Activated CD8-positive, alpha-beta memory T cell treated with anti-CD3 and anti-CD28 coated beads, Interleukin-2, amount 50 U/mL, for 24 hours (primary cell): ENCODE data around the gene LAX1.
A peak's percentile ranks its signal among the peaks of the same experiment; 100 is the strongest.
"Not testable (repeated sequence)": the region's sequence is repeated elsewhere in the genome, so short reads cannot be mapped to it uniquely, and the experiment has no call there.

Source experiments
- DNase-seq: peaks from one replicate; pipeline ENCODE4 v3.0.0-alpha.2; 2020; ENCODE audit errors: extremely low read depth

The LAX1 gene

DNA sequence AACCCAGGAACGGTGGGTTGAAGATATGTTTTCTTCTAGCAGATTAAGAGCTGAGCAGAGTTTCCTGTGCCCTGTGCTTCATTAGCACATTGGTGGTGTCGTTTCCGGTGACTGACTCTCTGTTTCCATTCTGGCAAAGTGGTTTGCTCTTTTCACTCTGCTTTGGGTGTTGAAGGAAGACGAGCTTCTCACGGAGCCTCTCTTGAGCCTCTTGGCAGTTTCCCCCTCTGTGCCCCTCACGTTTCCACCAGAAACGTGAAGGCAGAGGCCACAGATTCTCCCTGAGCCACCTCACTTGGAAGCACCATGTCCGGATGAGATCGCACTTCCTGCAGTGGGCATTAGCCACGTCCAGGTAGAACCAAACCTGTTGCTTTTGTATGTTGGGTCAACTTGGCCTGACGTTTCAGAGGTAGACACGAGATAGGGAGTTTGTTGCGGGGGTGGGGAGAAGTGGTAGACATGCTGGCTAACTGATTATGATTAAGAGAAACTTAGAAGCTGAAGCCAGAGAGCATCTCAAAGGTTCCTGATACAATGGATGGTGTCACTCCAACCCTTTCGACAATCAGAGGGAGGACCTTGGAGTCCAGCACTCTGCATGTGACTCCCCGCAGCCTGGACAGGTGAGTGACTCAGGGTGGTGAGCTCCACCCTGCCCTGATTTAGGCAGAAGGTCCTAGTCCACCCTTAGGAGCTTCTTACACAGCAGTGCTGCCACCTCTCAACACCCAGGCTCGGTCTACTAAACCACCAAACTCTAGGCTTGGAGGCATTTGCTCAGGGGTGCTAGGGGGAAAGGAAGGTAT lies at the start of gene LAX1:
LAX1 (plus strand) TSS at position 155 of the 809 bp plus-strand sequence; CDS start at position 538, 383 bp downstream.
- peak; percentile 70 for DNase-seq

DNA sequence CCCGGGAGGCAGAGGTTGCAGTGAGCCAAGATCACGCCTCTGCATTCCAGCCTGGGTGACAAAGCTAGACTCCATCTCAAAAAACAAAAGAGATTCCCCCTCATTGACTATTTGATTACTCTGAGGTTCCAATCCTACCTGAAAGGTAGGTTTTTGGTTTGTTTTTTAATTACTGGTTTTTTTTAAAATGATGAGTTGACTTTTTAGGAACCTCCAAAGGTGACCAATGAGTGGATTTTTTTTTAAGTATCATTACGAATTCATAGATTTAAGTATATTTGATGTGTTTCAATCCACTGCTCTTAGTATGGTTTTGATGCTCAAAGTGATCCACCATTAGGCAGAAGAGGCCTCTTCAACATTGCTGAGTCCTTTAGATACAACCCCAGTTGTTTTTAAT lies 47.9 kb upstream of the LAX1 start:
- no peak for DNase-seq

- no peak for DNase-seq
Measured at GRCh38 chr1:203720242-203720641, 44.7 kb upstream of the LAX1 start.

DNA sequence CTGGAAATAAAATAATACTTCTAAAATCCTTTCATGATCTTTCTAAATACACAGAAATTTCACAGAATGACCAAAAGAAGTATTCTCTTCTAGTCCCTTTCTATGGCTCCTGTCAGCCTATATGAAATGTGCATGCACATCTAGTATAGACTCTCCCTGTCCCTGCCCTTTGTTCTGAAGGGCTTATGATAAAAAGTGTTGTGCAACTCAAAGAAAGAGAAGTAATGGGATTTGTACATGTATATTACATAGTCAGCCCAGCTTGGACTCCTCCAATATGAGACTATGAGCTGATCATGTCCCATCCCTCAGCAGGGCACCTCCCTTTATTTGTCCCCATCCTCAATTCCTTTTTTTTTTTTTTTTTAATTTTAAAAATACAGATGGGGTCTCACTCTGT lies 42.1 kb upstream of the LAX1 start:
- no peak for DNase-seq

DNA sequence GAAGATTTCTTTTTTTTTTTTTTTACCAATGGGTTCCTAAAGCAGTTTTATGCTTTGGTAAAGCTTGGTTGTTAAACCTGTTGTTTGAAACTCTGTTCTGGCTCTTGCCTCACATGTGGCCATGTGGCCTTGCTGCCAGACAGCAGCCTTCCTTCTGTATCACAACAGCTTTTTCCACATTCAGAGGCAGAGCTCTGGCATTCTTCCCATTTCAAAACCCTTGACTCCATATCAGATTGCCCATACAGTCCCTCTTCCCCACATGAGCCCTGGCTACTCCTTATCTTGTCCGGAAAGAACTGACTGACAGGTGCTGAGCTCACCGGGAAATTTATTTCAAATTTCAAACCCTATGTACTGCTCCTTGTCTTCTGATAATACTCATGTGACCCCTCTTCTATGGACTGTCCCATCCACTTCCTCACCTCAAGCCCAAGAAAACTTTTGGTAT lies 38.5 kb upstream of the LAX1 start:
- no peak for DNase-seq

GRCh38 chr1:203733009-203733863 lies 31.7 kb upstream of the LAX1 start:
- DNase-seq, result no peak

DNA sequence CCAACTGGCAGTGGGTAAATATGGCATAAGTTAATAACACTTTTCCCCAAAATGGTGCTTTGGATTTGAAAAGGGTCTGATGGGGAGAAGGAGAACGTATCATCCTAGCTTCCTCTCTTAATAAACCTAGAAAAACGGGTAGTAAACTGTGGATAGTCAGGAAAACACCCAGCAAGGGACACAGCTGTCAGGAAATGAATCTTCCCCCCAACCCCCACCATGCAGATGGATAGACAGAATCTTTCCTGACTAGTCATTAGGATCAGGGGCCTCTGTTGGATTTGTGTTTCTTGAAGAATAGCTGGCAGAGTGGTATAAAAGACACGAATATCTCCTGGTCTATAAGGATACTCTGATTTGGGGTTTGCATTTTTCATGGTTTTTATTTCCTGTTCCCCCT lies 22.5 kb upstream of the LAX1 start:
- no peak for DNase-seq

- no peak for DNase-seq
Measured at GRCh38 chr1:203743091-203743571, 21.9 kb upstream of the LAX1 start.

DNA sequence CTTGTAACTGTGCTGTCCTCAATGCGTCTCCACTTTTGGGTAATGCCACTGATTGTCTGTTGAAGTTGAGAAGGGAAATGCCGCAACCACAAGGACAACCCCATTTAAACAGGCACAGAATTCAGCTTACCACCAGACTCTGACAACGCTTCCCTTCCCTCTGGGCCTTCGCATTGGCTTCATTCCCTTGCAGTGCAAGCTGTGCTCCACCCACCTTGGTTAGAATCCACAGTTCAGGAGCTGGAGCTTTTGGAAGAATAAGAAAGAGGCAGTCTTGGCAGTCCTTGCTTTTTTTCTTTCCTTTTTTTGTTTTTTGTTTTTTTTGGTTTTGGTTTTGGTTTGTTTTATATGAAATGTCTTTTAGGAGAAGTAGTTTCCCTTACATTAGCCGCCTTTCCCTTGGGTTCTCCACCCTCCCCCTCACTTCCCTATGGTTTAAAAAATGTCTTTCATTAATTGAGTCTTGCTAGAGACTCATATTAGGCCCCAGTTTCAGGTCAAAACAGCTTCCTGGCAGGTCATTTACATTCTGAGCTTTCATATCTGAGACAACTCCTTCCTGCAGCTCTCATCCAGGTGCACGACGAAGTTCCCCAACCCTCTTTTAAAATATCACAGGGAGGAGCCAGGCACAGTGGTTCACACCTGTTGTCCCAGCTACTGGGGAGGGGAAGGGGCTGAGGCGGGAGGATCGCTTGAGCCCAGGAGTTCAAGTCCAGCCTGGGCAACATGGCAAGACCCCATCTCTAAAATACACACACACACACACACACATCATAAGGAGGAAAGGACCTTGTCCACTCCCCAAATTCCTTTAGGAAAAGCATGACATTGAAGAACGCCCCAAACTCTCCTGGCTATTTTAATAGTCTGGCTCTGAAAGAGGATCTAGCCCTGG lies 20.7 kb upstream of the LAX1 start:
- no peak for DNase-seq

GRCh38 chr1:203746281-203746680 lies 18.7 kb upstream of the LAX1 start:
- DNase-seq, result no peak

GRCh38 chr1:203751051-203751450 lies 13.9 kb upstream of the LAX1 start:
- DNase-seq, result no peak

- DNase-seq, result not testable (repeated sequence)
Measured at GRCh38 chr1:203751618-203752361, 13.2 kb upstream of the LAX1 start.

- DNase-seq, result no peak
Measured at GRCh38 chr1:203754455-203754864, 10.5 kb upstream of the LAX1 start.

DNA sequence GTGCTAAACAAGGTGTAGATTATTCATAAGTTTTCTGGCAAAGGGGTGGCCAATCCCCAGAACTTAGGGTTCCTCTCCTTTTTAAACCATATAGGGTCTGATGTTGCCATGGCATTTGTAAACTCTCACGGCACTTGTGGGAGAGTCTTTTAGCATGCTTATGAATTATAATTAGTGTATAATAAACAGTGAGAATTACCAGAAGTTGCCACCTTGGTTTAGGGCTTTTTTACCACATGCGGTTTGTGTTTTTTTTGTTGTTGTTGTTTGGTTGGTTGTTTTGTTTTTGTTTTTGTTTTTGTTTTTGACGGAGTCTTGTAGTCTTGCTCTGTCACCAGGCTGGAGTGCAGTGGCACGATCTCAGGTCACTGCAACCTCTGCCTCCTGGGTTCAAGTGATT lies 8.9 kb upstream of the LAX1 start:
- no peak for DNase-seq

DNA sequence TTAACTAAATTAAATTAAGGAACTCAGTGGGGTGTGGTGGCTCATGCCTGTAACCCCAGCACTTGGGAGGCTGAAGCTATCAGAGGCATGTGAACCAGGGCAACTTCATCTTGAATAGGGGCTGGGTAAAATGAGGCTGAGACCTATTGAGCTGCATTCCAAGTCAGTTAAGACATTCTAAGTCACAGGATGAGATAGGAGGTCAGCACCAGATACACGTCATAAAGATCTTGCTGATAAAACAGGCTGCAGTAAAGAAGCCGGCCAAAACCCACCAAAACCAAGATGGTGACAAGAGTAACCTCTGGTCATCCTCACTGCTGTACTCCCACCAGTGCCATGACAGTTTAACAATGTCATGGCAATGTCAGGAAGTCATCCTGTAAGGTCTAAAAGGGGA lies 6.2 kb upstream of the LAX1 start:
- not testable (repeated sequence) for DNase-seq

GRCh38 chr1:203760506-203760905 lies 4.5 kb upstream of the LAX1 start:
- DNase-seq, result no peak

DNA sequence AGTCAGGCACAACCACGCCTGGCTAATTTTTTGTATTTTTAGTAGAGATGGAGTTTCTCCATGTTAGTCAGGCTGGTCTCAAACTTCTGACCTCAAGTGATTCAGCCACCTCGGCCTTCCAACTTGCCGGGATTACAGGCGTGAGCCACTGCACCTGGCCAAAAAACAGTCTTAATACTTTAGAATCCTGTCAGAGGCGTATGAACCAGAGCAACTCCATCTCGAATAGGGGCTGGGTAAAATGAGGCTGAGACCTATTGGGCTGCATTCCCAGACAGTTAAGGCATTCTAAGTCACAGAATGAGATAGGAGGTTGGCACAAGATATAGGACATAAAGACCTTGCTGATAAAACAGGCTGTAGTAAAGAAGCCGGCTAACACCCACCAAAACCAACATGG lies 3.0 kb upstream of the LAX1 start:
- not testable (repeated sequence) for DNase-seq

DNA sequence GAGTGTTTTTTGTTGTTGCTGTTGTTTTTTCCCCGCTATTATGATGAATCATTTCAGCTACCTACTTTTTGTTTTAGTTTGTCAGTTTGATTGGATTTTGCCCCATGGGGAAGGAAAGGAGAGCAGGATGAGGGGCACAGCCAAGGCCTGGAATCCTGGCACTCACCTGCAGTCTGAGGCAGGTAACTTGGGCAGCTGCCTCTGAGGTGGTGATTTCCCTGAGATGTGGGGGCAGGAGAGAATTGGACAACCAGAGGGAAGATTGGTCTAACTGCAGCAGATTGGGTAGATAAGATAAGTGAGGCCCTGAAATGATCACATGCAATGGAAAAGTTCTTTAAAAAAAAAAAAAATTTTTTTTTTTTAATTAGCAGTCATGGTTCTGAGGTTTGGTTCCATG lies 1.5 kb upstream of the LAX1 start:
- no peak for DNase-seq

- no peak for DNase-seq
Measured at GRCh38 chr1:203764105-203765028, 616 bp upstream of the LAX1 start.

DNA sequence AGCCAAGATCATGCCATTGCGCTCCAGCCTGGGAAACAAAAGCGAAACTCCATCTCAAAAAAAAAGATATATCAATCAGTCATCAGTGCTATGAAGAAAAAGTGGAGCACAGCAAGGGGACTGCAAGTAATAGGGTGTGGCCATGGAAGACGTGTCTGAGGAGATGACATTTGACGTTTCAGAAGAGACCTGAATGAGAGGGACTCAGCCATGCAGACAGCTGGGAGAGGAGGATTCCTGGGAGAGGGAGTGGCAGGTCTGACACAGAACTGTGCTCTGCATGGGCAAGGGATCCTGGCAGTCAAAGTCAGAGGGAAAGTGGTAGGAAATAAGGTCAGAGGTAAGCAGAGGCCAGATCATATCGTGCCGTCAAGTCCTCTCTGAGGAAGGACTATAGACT lies 3.3 kb downstream of the LAX1 start:
- no peak for DNase-seq
